Panc1 (cell line): ENCODE data around the gene GCFC2. TPM values are rescaled to one million over a fixed set of nuclear protein-coding genes. Genes with fewer than 3 reads are reported as not detected.

Experiments
- total RNA-seq: library from RNA; stranded (reverse); gene quantifications from one replicate; pipeline ENCODE4 v1.2.1, GENCODE V29; 2021; ENCODE audit not compliant: unreplicated experiment

The GCFC2 gene
- total RNA-seq, 1 experiment from 2014 or later = 26.3 TPM

Other genes starting within 250 kb of the GCFC2 start
- gene EVA1A, start 150.0 kb downstream of the GCFC2 start, total RNA-seq = 0.21 TPM
- gene MRPL19, start 64.1 kb downstream of the GCFC2 start, total RNA-seq = 50.2 TPM